HG02798 (cell line): ENCODE measurements around the gene AQP4.

Experiments used
- ATAC-seq: cut with Tn5 transposase; IDR thresholded peaks from one replicate; pipeline ENCODE4 v1.9.1; 2021; ENCODE audit warnings: mild to moderate bottlenecking; ENCODE audit not compliant: unreplicated experiment, poor library complexity

AQP4 gene

GRCh38 chr18:26865557-26865956, at the start of gene AQP4:
Gene AQP4, minus strand, starts transcription at chr18:26865707. Its CDS starts 18 bp downstream, at chr18:26865689.
- ATAC-seq = no peak

GRCh38 chr18:26911840-26912239, 46.3 kb upstream of the AQP4 start:
- no peak for ATAC-seq

- ATAC-seq = no peak
These were observed 44.2 kb upstream of the AQP4 start for GRCh38 chr18:26909599-26910290.

GRCh38 chr18:26908906-26909305, 43.4 kb upstream of the AQP4 start:
- no peak for ATAC-seq

GRCh38 chr18:26902291-26902690, 36.8 kb upstream of the AQP4 start:
- no peak for ATAC-seq

- ATAC-seq = no peak
These were observed 35.5 kb upstream of the AQP4 start for GRCh38 chr18:26901020-26901419.

GRCh38 chr18:26894426-26894825, 28.9 kb upstream of the AQP4 start:
- ATAC-seq = no peak

- no peak for ATAC-seq
These were observed 28.5 kb upstream of the AQP4 start for GRCh38 chr18:26893996-26894395.

GRCh38 chr18:26888259-26888658, 22.8 kb upstream of the AQP4 start:
- no peak for ATAC-seq

- no peak for ATAC-seq
These were observed 9.6 kb upstream of the AQP4 start for GRCh38 chr18:26875040-26875654.

GRCh38 chr18:26874283-26874682, 8.8 kb upstream of the AQP4 start:
- ATAC-seq = no peak

GRCh38 chr18:26869640-26870039, 4.1 kb upstream of the AQP4 start:
- ATAC-seq = peak; percentile 48

- no peak for ATAC-seq
These were observed 3.6 kb upstream of the AQP4 start for GRCh38 chr18:26868968-26869586.

- no peak for ATAC-seq
These were observed 2.0 kb upstream of the AQP4 start for GRCh38 chr18:26867471-26867870.

GRCh38 chr18:26864658-26865057, 849 bp downstream of the AQP4 start:
- peak; percentile 42 for ATAC-seq

- ATAC-seq = no peak
These were observed 1.5 kb downstream of the AQP4 start for GRCh38 chr18:26863921-26864497.

- no peak for ATAC-seq
These were observed 2.2 kb downstream of the AQP4 start for GRCh38 chr18:26863122-26863879.

- no peak for ATAC-seq
These were observed 3.4 kb downstream of the AQP4 start for GRCh38 chr18:26862084-26862483.

- ATAC-seq = no peak
These were observed 11.1 kb downstream of the AQP4 start for GRCh38 chr18:26854292-26854881.

- no peak for ATAC-seq
These were observed 12.1 kb downstream of the AQP4 start for GRCh38 chr18:26853401-26853800.
